AG08395 (cell line): ENCODE results near the gene LIPG.

Experiments used
- DNase-seq: peaks from one replicate; pipeline ENCODE4 v3.0.0; 2012; ENCODE audit warnings: mixed read lengths, low spot score

LIPG gene

GRCh38 chr18:49612515-49613033 lies 50.7 kb downstream of the LIPG start:
- no peak for DNase-seq

GRCh38 chr18:49613141-49613640 lies 51.3 kb downstream of the LIPG start:
- no peak for DNase-seq

- DNase-seq, result no peak
These were observed 51.8 kb downstream of the LIPG start for GRCh38 chr18:49613641-49614151.

DNA sequence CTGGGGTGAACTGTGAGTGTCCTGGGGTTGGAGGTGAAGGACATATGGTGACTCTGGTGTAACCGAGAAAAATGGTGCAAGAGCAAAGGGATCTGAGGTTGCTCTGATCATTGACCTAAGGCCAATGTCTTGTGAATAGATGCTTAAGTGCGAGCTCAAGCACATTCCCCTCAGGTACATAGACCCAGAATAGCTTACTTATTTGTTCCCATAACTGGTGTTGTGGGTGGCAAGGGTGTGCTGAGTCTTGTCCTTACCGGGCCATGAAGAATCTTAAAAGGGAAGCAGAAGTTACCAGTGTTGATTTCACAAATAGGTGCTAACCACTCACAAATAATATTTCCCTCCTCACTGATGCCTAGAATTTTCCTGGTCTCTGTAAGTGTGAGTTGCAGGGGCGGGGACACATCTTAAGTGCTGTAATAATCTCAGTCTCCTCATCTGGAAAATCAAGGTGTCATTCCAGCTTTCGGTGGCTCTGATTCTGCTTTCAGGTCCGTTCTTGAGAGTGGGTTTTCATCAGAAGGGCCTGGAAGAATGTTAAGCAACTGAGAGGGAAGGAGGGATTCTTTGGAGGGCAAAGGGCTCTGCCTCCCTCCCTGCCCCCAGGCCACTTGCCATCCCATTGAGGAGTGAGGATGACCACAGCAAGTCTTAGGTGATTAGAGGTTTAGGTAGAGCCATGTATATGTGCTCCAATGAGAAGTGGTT lies 54.9 kb downstream of the LIPG start:
- no peak for DNase-seq

- no peak for DNase-seq
These were observed 55.5 kb downstream of the LIPG start for GRCh38 chr18:49617329-49617695.

GRCh38 chr18:49617865-49618264 lies 56.0 kb downstream of the LIPG start:
- no peak for DNase-seq

GRCh38 chr18:49618742-49619681 lies 57.2 kb downstream of the LIPG start:
- no peak for DNase-seq

DNA sequence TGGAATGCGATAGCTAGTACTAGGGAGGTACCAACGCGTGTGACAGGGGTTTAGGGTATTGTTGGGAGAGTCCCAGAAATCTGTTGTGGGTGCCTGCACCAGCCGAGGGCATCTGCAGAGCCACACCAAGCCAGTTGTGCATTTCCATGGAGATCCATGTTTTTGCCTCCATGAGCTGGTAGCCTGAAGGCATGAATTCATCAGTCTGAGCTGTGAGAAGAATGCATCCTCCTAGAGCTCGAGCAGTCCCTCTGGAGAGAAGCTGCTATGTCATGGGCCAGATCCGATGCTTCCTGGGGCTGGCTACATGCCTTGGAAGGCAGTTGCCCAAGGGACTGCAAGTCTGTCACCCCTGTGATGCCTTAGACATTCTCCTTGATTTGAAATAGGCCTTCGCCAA lies 57.9 kb downstream of the LIPG start:
- DNase-seq, result peak; percentile 33

GRCh38 chr18:49621301-49621700 lies 59.4 kb downstream of the LIPG start:
- DNase-seq, result no peak

DNA sequence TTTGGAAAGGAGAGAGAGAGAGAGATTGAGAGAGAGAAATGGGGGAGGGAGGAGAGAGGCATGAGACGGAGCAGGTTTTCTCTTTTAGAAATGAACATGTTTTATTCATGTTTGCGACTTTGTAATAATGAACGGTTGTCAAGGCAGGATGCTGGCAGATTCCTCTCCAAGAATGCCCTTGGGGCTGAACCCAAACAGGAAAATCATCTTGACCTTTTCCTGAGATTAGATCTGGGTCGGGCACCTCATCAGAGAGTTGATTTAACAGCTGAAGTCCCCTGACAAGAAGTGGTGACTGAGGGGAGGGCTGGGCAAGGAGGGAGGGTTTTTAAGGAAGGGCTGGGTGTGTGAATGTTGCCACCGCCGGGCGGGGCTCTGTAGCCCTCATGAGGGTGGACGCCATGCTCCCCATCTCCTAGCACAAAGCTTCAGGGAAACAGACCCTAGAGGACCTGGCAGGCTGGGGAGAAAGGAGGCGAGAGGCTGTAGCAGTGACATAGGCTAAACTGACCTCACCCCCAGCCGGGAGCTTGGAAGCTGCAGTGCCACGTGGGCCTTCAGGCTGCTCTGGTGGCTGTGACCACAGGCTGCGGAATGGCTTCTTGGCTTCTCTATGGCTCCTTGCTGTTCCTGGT lies 60.0 kb downstream of the LIPG start:
- no peak for DNase-seq

DNA sequence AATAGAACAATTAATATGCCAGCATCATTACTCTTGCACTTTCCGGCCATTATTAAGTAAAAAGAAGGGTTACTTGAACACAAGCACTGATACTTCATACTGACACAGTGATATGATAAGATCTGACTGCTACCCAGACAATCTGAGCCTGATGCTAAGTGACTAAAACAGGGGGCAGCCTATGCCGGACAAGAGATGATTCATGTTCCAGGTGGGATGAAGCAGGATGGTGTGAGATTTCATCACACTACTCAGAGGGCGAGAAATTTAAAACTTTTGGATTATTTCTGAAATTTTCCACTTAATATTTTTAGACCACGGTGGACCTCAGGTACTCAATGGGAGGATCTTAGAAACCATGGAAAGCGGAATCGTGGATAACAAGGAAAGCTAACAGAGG lies 61.7 kb downstream of the LIPG start:
- no peak for DNase-seq

DNA sequence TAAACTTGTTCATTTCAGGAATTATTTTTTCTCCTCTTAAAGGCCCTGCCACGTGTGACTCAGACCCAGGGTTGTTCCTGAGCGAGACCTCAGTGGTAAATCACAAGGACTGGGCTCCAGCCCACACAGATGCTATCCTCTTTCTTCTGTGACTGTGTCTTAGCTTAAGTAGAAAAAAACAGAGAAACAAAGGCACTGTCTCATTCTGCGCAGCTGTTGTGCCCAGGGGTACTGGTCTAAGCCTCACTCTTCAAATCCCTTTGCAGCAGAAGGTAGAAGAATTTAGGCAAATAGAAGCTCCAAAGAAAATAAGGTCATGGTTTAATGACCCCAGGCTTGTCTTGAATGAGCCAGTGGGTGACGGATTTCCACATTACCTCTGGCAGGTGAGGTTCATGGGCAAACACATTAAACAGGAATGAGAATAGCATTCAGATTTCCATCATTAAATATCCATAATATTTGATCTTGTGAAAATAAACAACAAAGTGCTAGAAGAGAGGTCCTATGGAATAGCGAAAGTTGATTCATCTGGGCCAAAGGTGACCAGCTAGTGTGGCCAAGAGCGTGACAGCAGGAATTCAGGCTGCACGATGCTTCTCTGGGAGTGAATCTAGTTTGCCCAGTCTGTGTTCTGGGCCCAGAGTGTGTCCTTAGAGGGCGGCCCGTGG lies 63.3 kb downstream of the LIPG start:
- DNase-seq, result no peak

GRCh38 chr18:49626842-49627467 lies 65.1 kb downstream of the LIPG start:
- no peak for DNase-seq

- DNase-seq, result no peak
These were observed 66.3 kb downstream of the LIPG start for GRCh38 chr18:49628119-49628518.

DNA sequence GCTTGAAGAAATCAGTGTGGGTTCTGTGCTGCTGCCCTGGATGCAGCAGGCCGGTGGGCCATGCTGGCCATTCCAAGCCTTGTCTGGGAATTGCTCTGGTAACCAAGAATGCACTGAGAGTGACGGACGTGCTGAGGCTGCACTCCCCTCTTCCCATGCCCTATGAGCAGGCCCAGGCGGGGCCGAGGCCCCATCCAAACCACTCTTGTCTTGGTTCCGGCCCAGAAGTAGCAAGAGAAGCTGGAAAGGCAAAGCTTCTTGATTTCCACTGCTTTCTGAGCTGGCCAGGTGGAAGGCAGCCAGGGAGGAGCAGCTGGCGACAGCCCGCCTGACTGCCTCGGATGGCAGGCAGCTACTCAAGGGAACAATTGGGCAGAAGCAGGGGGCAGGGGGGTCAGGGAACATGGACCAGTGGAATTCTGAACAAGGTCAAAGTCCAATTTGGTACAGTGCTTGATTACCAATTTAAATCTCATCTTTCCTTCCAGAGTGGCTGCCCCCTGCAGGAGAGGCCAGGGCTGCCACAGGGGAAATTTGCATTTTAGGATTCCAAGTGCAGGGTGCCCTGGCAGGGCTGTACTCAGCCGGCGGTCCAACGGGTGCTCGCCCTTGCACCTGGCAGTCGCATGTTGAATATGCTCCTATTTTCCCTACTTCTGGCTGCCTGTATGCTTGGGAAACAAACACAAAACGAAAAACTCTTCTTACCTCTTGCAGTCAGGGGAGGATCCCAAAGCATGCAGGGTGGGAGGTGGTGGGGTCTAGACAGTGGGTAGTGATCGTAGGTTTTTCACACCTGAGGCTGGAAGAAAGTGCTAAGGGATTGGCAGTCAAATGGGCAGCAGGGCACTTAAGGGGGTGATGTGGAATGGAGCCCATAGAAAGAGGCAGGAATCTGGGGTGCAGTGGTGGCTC lies 67.3 kb downstream of the LIPG start:
- no peak for DNase-seq

GRCh38 chr18:49630246-49630699 lies 68.4 kb downstream of the LIPG start:
- no peak for DNase-seq

DNA sequence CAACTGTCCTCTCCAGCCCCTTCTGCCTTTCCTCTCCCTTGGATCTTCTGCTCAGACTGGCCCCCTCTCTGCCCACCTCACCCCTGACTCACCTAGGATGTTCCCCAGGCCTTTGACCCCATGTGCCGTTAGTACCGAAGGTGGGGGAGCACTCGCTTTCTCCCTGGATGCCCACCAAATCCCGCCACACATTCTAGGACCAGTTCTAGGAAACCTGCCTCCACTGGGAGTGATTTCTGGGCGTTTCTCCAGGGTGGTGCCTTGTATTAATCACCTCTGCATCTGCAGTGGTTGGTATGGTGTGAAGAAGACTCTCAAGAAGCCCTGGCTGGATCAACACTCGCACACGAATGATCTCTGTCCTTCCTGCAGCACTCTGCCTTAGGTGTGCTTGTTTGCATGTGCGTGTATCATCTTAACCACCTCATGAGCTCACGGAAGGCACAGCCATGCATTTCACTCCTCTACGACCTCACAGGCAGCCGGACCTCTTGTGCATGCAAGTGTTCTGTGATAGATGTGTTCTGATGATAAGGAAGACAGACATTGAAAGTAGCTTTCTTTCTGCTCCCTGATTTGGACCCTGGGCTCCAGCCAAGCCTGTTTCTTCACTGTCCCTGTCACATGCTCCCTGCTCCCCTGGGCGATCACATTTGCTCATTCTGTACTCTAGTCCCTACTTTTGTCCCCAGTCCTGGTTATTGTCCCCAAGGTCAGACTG lies 69.4 kb downstream of the LIPG start:
- DNase-seq, result no peak

DNA sequence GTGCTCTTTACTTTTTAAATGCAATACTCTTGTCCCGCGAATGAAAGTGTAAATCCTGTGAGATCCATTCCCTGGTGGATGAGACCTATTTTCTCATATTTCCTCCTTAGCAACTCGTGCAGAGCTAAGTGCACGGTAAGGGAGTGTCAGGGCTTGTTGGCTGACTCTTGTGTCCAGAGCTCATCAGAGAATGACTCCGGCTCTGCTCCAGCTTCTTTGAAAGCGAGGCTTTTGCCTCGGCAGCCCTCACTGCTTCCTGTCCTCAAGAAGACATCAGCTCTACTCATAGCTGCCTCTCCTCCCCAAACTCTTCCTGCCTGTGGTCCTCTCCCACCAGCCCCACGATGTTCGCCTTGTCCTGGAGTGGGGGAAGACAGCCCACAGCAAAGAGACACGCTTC lies 70.7 kb downstream of the LIPG start:
- DNase-seq, result no peak

- DNase-seq, result no peak
These were observed 76.4 kb downstream of the LIPG start for GRCh38 chr18:49638209-49638785.
